GM13976 (cell line): Measurements from ENCODE around the gene OR2G6.
"Not testable (repeated sequence)": the region's sequence is repeated elsewhere in the genome, so short reads cannot be mapped to it uniquely, and the experiment has no call there.

Experiments
- DNase-seq: peaks from one replicate; pipeline ENCODE4 v3.0.0; 2012; ENCODE audit warnings: low spot score
- in situ Hi-C: fragments of 300-500 bp; cut with MboI; formaldehyde crosslinking; loops from one replicate; pipeline ENCODE4 v1.12.0; 2022; ENCODE audit warnings: low sequenced_read_pairs, mixed read lengths, inconsistent platforms; ENCODE audit not compliant: unreplicated experiment
- TF ChIP-seq, protein P1 (sequence below): IDR thresholded peaks from 2 replicates; pipeline ENCODE4 v1.5.1; 2012; ENCODE audit warnings: borderline replicate concordance, mild to moderate bottlenecking; ENCODE audit not compliant: insufficient read depth; ENCODE audit errors: extremely low read depth, missing control alignments, control extremely low read depth

Gene OR2G6

DNA sequence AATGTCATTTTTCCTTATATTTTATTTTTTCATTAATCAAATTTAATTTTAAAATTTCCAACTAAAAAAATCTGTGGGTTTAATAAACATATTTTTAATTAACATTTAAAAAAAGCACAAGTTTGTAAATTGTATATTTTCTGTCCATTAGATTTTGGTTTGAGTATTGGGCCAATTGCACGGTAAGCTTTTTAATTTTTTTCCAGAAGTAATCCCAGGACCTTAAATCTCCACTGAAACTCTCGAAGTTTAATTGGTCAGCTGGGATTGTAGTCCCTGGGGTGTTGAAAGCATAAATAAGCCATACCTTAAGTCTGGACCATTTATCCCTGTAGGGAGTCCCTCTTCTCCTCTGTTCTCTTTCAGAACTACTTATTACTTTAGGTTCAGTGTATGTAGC lies at the start of gene OR2G6:
OR2G6 (plus strand) TSS at position 301 of the 400 bp plus-strand sequence. CDS start 13,574 bp downstream, outside the sequence.
- DNase-seq, in situ Hi-C loops: not testable (repeated sequence)

DNA sequence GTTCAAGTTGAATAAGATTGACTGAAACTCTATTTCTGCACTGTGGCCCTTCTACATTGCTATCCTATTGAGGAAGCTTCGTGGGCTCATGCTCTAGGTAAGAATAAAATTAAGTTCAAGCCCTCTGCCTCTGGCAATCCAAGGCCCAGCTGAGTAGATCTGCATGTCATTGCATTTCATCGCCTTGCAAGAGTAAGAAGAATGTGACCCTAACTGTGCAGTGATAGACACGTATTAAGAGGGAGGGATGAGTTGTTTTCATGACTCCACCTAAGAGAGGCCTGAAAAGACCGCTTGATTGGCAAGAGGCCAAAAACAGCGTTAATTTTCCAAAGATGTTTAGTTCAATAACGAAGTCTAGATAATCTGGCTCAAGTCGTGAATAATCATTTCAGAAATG lies 48.8 kb upstream of the OR2G6 start:
- in situ Hi-C loops, DNase-seq: not testable (repeated sequence)

DNA sequence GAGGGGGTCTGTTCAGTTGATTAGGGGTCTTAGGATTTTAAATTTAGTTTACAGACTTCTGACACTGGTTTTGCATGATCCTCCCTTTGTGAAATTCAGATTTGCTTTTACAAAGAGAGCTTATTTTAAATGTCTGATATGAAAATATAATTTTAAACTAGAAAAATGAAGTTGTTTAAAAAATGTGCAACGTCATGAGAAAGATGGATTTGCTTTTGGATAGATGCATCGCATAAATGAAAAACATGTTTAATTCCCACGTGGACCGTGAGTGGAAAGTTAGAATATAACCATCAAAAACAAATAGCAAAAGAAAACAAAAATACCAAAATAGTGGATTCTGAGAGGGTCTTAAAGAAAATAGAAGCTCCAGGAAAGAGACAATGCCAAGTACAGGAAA lies 36.7 kb upstream of the OR2G6 start:
- TF ChIP-seq, protein P1, sequence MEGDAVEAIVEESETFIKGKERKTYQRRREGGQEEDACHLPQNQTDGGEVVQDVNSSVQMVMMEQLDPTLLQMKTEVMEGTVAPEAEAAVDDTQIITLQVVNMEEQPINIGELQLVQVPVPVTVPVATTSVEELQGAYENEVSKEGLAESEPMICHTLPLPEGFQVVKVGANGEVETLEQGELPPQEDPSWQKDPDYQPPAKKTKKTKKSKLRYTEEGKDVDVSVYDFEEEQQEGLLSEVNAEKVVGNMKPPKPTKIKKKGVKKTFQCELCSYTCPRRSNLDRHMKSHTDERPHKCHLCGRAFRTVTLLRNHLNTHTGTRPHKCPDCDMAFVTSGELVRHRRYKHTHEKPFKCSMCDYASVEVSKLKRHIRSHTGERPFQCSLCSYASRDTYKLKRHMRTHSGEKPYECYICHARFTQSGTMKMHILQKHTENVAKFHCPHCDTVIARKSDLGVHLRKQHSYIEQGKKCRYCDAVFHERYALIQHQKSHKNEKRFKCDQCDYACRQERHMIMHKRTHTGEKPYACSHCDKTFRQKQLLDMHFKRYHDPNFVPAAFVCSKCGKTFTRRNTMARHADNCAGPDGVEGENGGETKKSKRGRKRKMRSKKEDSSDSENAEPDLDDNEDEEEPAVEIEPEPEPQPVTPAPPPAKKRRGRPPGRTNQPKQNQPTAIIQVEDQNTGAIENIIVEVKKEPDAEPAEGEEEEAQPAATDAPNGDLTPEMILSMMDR: no peak
- in situ Hi-C loops: no loop called here
- DNase-seq: no peak

DNA sequence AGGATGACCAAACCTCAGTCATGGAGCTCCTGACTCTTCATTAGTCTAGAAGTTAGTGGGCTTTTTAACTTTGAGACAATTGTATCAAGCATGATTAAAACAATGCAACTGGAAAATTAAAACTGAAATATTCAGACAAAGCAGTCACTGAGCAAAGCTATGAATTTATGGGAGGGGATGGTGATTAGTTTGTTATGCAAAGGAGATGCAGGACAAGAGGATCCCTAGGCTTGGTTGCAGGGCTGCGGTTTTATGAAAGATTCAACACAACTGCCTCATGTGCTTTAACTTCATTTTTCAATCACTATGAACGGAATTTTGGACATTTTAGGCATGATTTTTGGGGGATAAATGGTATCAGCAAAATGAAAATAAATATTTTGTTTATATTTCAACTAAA lies 35.8 kb upstream of the OR2G6 start:
- in situ Hi-C loops, DNase-seq: not testable (repeated sequence)

DNA sequence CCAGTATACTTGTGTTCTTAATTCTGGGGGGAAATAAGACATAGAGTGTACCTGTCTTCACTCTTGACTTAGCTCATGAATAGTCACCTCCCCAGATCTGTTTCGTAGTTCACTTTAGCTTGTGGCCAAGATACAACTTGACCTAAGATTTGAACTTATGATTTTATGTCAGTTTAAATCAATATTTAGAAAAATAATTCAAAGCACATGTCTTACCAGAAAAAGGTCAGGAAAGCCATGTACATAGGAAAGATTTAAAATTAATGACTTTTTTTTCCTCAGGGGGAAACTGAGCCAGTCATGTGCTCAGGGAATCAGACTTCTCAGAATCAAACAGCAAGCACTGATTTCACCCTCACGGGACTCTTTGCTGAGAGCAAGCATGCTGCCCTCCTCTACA lies 34.8 kb upstream of the OR2G6 start, which contains the start of gene OR2T3:
OR2T3 (plus strand) TSS at position 301 of the 400 bp plus-strand sequence; CDS start at position 301, 0 bp downstream.
- DNase-seq, in situ Hi-C loops: not testable (repeated sequence)

DNA sequence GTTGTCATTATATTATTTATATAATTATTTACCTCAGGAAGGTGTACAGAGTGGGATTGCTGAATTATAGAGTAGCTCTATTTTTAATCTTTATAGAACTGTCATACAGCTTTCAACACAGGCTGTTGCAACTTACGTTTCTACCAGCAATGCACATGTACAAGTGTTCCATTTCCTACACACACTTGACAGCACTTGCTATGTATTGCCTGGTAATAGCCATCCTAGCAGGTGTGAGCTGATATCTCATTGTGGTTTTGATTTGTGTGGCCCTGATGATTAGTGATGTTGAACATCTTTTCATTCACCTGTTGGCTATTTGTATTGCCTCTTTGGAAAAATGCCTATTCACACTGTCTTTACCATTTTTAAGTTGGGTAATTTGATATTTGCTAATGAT lies 32.2 kb upstream of the OR2G6 start:
- in situ Hi-C loops, DNase-seq: not testable (repeated sequence)

DNA sequence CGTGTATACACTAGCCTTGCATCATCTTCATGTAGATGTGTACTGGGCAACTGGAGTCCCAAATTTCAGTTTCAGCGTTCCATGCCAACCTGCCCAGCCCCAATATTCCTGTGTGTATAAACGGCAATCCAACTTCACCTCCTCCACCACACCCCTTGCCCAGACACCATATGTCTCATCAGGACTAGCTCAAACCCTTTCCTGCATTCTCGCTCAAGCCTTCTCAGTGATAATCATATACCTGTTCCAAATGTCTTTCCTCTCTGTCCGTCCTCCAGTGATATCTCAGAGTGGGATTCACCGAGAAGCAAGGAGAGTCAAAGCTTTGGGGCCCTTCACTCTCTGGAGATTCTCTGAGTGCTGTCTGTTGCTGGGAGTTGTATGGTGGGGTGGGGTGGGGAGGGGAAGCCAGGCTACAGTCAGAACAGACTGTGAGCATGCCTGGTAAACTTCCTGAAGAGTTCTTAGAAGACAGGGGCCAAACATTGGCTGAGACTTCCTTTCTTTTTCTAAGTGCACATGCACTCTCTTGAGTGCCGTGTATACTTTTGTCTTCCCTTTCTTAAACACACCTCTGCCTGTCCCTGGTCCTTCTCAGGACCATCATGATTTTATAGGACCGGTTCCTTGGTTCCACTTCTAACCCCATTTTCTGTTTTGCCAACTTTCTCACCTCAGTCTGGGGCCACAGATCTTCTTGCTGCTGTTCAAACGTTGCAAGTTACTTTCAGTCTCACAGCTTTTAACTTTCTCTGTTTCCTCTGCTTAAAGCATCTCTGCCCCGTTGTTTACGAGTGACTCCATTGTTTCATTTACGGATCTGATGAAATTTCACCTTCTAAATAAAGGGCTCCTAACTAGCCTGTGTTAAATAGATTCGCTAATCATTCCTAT lies 25.9 kb upstream of the OR2G6 start:
- in situ Hi-C loops: not testable (repeated sequence)

DNA sequence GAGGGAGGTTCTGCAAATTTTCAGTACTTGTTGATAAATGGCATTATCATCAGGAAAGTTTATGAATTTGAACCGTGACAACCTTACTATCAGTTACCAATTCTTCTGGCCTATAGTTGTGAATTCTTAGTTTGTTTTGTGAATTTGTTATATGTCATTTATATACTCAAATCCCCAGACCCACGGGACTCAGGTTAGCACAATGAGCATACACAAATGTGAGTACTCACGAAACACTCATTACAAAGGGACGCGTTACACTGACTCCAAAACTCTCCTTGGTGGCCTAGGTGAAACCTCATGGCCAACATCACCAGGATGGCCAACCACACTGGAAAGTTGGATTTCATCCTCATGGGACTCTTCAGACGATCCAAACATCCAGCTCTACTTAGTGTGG lies 19.6 kb upstream of the OR2G6 start, which contains the start of gene OR2T5:
OR2T5 (plus strand) TSS at position 301 of the 400 bp plus-strand sequence; CDS start at position 301, 0 bp downstream.
- in situ Hi-C loops, DNase-seq: not testable (repeated sequence)

More for the DNA sequence above, 25.9 kb upstream of the OR2G6 start:
- DNase-seq: peak; percentile 1

DNA sequence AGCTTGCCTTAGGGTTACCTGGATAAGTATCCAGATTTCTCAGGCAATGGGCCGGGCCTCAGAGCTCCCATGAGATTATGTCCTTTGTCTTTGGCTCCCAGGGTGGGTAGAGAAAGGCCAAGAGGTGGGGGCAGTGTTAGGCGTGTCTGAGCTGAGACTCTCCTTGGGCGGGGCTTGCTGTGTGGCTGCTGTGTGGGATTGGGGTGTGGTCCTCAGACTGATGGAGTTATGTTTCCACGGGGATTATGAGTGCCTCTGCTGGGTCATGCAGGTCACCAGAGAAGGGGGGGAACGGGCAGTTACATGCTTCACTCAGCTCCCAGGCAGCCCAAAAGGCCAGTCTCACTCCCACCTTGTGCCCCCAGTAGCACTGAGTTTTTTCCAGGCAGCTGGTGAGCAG lies 11.2 kb upstream of the OR2G6 start:
- DNase-seq, in situ Hi-C loops: not testable (repeated sequence)

DNA sequence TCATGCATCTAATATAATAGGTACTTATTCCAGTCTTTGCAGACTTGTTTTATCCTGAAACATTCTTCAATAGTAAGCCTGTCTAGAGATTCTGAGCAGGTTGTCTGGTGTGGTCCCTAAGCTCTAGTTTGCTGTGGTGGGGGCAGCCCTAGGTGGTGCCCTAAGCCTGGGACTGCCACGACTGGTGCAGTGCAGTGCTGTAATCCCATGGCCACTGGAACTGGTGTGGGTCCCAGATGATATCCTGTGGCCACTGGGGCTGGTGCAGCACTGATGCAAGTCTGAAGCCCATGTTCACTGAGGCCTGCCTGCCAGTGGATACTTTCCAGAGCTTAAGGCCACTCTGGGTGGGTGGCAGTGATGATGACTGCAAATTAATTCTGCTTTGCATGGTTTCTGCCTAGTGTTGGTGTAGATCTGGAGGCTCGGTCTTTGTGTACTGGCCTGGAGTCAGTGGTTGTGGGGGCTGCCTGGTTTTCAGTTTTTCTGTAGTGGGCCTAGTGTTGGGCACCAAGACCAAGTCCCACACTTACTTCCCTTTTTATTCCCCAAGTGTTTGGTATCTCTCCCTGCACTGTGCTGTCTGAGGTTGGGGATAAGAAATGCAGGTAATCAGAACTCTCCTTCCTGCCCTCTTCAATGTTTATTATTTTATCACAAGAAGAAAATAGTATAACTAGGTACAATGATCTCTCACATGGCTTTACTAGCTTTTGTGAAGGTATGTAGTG lies 7.4 kb upstream of the OR2G6 start:
- DNase-seq, in situ Hi-C loops: not testable (repeated sequence)

DNA sequence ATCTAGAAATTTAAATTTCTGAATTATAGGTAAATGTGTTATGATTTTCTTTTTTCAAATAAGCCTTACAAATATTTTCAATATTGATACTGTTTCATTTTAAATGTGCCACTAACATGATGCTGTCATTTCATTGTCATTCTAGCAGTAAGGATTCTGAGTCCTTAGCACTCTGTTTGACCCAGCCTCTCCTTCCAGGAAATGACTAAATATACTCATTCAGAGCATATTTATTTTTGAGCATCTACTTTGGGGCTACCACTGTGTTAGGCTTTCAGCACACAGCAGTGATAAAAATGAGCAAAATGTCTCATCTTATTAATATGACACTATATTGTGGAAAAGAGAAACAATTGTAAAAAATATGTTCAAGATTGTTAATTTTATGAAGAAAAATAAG lies 2.3 kb downstream of the OR2G6 start:
- DNase-seq, in situ Hi-C loops: not testable (repeated sequence)

DNA sequence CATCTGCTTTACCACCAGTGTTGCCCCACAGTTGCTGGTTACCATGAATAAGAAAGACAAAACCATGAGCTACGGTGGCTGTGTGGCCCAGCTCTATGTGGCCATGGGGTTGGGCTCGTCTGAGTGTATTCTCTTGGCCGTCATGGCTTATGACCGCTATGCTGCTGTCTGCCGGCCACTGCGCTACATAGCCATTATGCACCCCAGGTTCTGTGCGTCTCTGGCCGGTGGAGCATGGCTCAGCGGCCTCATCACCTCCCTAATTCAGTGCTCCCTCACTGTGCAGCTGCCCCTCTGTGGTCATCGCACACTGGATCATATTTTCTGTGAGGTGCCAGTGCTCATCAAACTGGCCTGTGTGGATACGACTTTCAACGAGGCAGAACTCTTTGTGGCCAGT lies 14.0 kb downstream of the OR2G6 start:
- in situ Hi-C loops: no loop called here
- no peak for DNase-seq
- TF ChIP-seq, protein P1: no peak

DNA sequence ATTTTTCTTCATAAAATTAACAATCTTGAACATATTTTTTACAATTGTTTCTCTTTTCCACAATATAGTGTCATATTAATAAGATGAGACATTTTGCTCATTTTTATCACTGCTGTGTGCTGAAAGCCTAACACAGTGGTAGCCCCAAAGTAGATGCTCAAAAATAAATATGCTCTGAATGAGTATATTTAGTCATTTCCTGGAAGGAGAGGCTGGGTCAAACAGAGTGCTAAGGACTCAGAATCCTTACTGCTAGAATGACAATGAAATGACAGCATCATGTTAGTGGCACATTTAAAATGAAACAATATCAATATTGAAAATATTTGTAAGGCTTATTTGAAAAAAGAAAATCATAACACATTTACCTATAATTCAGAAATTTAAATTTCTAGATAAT lies 29.6 kb downstream of the OR2G6 start:
- DNase-seq: not testable (repeated sequence)

DNA sequence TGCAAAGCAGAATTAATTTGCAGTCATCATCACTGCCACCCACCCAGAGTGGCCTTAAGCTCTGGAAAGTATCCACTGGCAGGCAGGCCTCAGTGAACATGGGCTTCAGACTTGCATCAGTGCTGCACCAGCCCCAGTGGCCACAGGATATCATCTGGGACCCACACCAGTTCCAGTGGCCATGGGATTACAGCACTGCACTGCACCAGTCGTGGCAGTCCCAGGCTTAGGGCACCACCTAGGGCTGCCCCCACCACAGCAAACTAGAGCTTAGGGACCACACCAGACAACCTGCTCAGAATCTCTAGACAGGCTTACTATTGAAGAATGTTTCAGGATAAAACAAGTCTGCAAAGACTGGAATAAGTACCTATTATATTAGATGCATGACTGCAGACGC lies 39.5 kb downstream of the OR2G6 start:
- DNase-seq, in situ Hi-C loops: not testable (repeated sequence)

More for the DNA sequence above, 29.6 kb downstream of the OR2G6 start:
- in situ Hi-C loops: not testable (repeated sequence)

DNA sequence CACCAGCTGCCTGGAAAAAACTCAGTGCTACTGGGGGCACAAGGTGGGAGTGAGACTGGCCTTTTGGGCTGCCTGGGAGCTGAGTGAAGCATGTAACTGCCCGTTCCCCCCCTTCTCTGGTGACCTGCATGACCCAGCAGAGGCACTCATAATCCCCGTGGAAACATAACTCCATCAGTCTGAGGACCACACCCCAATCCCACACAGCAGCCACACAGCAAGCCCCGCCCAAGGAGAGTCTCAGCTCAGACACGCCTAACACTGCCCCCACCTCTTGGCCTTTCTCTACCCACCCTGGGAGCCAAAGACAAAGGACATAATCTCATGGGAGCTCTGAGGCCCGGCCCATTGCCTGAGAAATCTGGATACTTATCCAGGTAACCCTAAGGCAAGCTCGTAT lies 43.2 kb downstream of the OR2G6 start:
- DNase-seq, in situ Hi-C loops: not testable (repeated sequence)

DNA sequence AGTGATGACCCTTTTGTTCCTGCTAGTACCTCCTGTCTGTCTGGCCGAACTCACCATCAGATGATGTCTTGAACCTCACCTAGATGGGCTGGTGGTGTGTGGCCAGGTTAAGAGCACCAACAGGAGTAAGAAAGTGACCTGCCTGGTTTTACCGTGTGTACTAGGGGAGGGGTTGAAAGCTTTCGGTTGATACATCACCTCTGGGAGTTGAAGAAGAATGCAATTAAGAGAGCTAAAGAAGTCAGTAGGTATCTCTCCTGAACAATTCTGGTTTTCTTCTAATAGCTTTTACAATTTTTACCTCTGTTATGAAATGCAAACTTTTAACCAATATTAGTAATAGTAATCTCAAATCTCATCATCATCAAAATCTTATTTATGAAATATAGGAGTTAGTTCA lies 54.8 kb downstream of the OR2G6 start, which contains the start of gene OR2T29:
OR2T29 (minus strand) TSS at position 101 of the 400 bp plus-strand sequence. CDS start 3,281 bp downstream, outside the sequence.
- DNase-seq, in situ Hi-C loops: not testable (repeated sequence)
